GM12878 (cell line): ENCODE data around the gene USP34.

Experiments used
- ASH2L ChIP-seq: fragments of 300-600, 200-600 bp; sonication (generic); IDR thresholded peaks from 2 replicates; pipeline ENCODE4 v1.6.1; 2017; ENCODE audit warnings: low read depth, mild to moderate bottlenecking, borderline replicate concordance
- CEBPB ChIP-seq, 2 experiments: fragments of 150-350 bp in 1 of 2; IDR thresholded peaks; 2 replicates each; pipeline ENCODE4 v1.6.1; 2012 to 2014; ENCODE audit warnings: low read depth in 2 of 2, low read length in 2 of 2, borderline replicate concordance in 1 of 2, inconsistent platforms in 1 of 2
- CTCF ChIP-seq, 3 experiments: IDR thresholded peaks in 2 of 3; conservative IDR thresholded peaks in 1 of 3; 2 replicates each; pipeline ENCODE4 v1.5.1; 2011; ENCODE audit warnings: low read depth in 3 of 3, low read length in 3 of 3, mild to moderate bottlenecking in 3 of 3, control low read depth in 2 of 3, moderate library complexity in 2 of 3, inconsistent platforms in 1 of 3, mixed read lengths in 1 of 3; ENCODE audit not compliant: control insufficient read depth in 2 of 3, insufficient read depth in 1 of 3; ENCODE audit errors: extremely low read depth in 1 of 3
- EZH2 ChIP-seq: IDR thresholded peaks from 2 replicates; pipeline ENCODE4 v1.6.1; 2012; ENCODE audit warnings: low read depth, mild to moderate bottlenecking, control low read depth, inconsistent platforms, low read length, borderline replicate concordance; ENCODE audit not compliant: control insufficient read depth
- JUND ChIP-seq: IDR thresholded peaks from 2 replicates; pipeline ENCODE4 v1.6.1; 2012; ENCODE audit warnings: low read depth, mild to moderate bottlenecking, low read length, improper control_type of control experiment, moderate library complexity
- POLR2AphosphoS5 ChIP-seq: IDR thresholded peaks from 2 replicates; pipeline ENCODE4 v1.6.1; 2011; ENCODE audit warnings: mild to moderate bottlenecking, low read length, inconsistent platforms
- SP1 ChIP-seq: IDR thresholded peaks from one replicate; pipeline ENCODE4 v1.6.1; 2011; ENCODE audit warnings: low read depth, low read length
- TAF1 ChIP-seq: IDR thresholded peaks from 2 replicates; pipeline ENCODE4 v1.6.1; 2011; ENCODE audit warnings: mild to moderate bottlenecking, low read depth, low read length, borderline replicate concordance
- USF1 ChIP-seq: IDR thresholded peaks from 2 replicates; pipeline ENCODE4 v1.6.1; 2011; ENCODE audit warnings: borderline replicate concordance, low read depth, mild to moderate bottlenecking, moderate library complexity, mixed read lengths, low read length; ENCODE audit not compliant: insufficient read depth; ENCODE audit errors: extremely low read length
- TF ChIP-seq, protein P1 (sequence below): fragments of 450-650 bp; IDR thresholded peaks from 2 replicates; pipeline ENCODE4 v1.6.1; 2017; ENCODE audit warnings: mild to moderate bottlenecking, low read depth, inconsistent platforms; ENCODE audit not compliant: poor library complexity, severe bottlenecking
- TF ChIP-seq, protein P2 (sequence below): IDR thresholded peaks from 2 replicates; pipeline ENCODE4 v1.6.1; 2011; ENCODE audit warnings: mild to moderate bottlenecking, low read depth, low read length, moderate library complexity; ENCODE audit not compliant: insufficient replicate concordance

GRCh38 chr2:61283443-61284160, 187.3 kb downstream of the USP34 start:
- no peak for TF ChIP-seq CTCF (IDR thresholded peaks at IDR 0.05 in 2 of 3, conservative IDR thresholded peaks at IDR 0.05 in 1 of 3; ENCODE audit: control insufficient read depth in 2 of 3, extremely low read depth in 1 of 3, insufficient read depth in 1 of 3, low read depth in 3 of 3, low read length in 3 of 3)
- TF ChIP-seq, protein P1, sequence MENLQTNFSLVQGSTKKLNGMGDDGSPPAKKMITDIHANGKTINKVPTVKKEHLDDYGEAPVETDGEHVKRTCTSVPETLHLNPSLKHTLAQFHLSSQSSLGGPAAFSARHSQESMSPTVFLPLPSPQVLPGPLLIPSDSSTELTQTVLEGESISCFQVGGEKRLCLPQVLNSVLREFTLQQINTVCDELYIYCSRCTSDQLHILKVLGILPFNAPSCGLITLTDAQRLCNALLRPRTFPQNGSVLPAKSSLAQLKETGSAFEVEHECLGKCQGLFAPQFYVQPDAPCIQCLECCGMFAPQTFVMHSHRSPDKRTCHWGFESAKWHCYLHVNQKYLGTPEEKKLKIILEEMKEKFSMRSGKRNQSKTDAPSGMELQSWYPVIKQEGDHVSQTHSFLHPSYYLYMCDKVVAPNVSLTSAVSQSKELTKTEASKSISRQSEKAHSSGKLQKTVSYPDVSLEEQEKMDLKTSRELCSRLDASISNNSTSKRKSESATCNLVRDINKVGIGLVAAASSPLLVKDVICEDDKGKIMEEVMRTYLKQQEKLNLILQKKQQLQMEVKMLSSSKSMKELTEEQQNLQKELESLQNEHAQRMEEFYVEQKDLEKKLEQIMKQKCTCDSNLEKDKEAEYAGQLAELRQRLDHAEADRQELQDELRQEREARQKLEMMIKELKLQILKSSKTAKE, result no peak
- no peak for TF ChIP-seq CEBPB (IDR thresholded peaks at IDR 0.05; ENCODE audit: borderline replicate concordance in 1 of 2, low read depth in 2 of 2, low read length in 2 of 2)
- TF ChIP-seq, protein P2, sequence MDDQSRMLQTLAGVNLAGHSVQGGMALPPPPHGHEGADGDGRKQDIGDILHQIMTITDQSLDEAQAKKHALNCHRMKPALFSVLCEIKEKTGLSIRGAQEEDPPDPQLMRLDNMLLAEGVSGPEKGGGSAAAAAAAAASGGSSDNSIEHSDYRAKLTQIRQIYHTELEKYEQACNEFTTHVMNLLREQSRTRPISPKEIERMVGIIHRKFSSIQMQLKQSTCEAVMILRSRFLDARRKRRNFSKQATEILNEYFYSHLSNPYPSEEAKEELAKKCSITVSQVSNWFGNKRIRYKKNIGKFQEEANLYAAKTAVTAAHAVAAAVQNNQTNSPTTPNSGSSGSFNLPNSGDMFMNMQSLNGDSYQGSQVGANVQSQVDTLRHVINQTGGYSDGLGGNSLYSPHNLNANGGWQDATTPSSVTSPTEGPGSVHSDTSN, result no peak
- no peak for TF ChIP-seq TAF1
- no peak for TF ChIP-seq USF1
- TF ChIP-seq ASH2L, result no peak
- TF ChIP-seq JUND, result no peak
- TF ChIP-seq POLR2AphosphoS5, result no peak
- TF ChIP-seq EZH2, result no peak
- no peak for TF ChIP-seq SP1
